GM23338 (cell line): Measurements from ENCODE around the gene NMNAT1. TPM values are rescaled to one million over a fixed set of nuclear protein-coding genes. Genes with fewer than 3 reads are reported as not detected.

ENCODE experiments used
- ATAC-seq: fragments of 200-7000 bp; cut with Tn5 transposase; 3 replicates; pipeline ENCODE4 v1.9.1; 2020
- DNase-seq: peaks from one replicate; pipeline ENCODE4 v3.0.0-alpha.2; 2015; ENCODE audit warnings: low spot score
- H2AFZ ChIP-seq: fragments of 200-600 bp; sonication (generic); 2 replicates; pipeline ENCODE4 v1.8.0; 2016; ENCODE audit warnings: antibody characterized with exemption, mild to moderate bottlenecking, moderate library complexity
- H3F3A ChIP-seq: fragments of 200-600 bp; sonication (generic); replicated peaks from 2 replicates; pipeline ENCODE4 v1.8.0; 2017; ENCODE audit warnings: antibody characterized with exemption, mixed run types, low read depth
- H3K27ac ChIP-seq: fragments of 200-600 bp; sonication (generic); 2 replicates; pipeline ENCODE4 v1.6.1; 2016; ENCODE audit warnings: low read depth
- H3K27me3 ChIP-seq: fragments of 200-600 bp; sonication (generic); 2 replicates; pipeline ENCODE4 v1.8.0; 2016; ENCODE audit warnings: mild to moderate bottlenecking, mixed run types, moderate library complexity; ENCODE audit not compliant: insufficient read depth
- H3K36me3 ChIP-seq: fragments of 200-600 bp; sonication (generic); 2 replicates; pipeline ENCODE4 v1.8.0; 2016; ENCODE audit warnings: mild to moderate bottlenecking; ENCODE audit not compliant: insufficient read depth
- H3K4me1 ChIP-seq: fragments of 200-600 bp; sonication (generic); 2 replicates; pipeline ENCODE4 v1.8.0; 2016; ENCODE audit warnings: mild to moderate bottlenecking, moderate library complexity; ENCODE audit not compliant: insufficient read depth
- H3K4me2 ChIP-seq: fragments of 200-600 bp; sonication (generic); 2 replicates; pipeline ENCODE4 v1.7.1; 2017; ENCODE audit warnings: mixed run types
- H3K4me3 ChIP-seq: fragments of 200-600 bp; sonication (generic); 2 replicates; pipeline ENCODE4 v1.6.1; 2016; ENCODE audit warnings: mixed run types
- H3K79me2 ChIP-seq: fragments of 200-600 bp; sonication (generic); replicated peaks from 2 replicates; pipeline ENCODE4 v1.8.0; 2017; ENCODE audit warnings: mild to moderate bottlenecking; ENCODE audit not compliant: insufficient read depth
- H3K9me2 ChIP-seq: fragments of 200-600 bp; sonication (generic); 2 replicates; pipeline ENCODE4 v1.8.0; 2017; ENCODE audit not compliant: insufficient read depth
- H4K20me1 ChIP-seq: fragments of 200-600 bp; sonication (generic); replicated peaks from 2 replicates; pipeline ENCODE4 v1.8.0; 2017; ENCODE audit warnings: mild to moderate bottlenecking; ENCODE audit not compliant: insufficient read depth
- H3K27ac Mint-ChIP-seq: 2 replicates; pipeline ENCODE4 v1.8.0; 2020; ENCODE audit warnings: inconsistent platforms, mild to moderate bottlenecking, moderate library complexity, mixed read lengths
- H3K27me3 Mint-ChIP-seq: 3 replicates; pipeline ENCODE4 v1.8.0; 2022; ENCODE audit warnings: low read depth, mild to moderate bottlenecking, moderate library complexity, mixed read lengths, inconsistent platforms; ENCODE audit not compliant: insufficient read depth, poor library complexity
- H3K36me3 Mint-ChIP-seq: 3 replicates; pipeline ENCODE4 v1.8.0; 2021; ENCODE audit warnings: low read depth, mild to moderate bottlenecking, inconsistent platforms, moderate library complexity, mixed read lengths
- H3K4me1 Mint-ChIP-seq: 3 replicates; pipeline ENCODE4 v1.8.0; 2020; ENCODE audit warnings: mild to moderate bottlenecking, inconsistent platforms, mixed read lengths
- H3K4me3 Mint-ChIP-seq: 3 replicates; pipeline ENCODE4 v1.8.0; 2021; ENCODE audit warnings: moderate library complexity, mild to moderate bottlenecking, inconsistent platforms, mixed read lengths
- H3K9me3 Mint-ChIP-seq: 3 replicates; pipeline ENCODE4 v1.8.0; 2020; ENCODE audit warnings: moderate library complexity, mild to moderate bottlenecking, inconsistent platforms, mixed read lengths
- CREB1 ChIP-seq: fragments of 250-450 bp; sonication (Bioruptor Pico); IDR thresholded peaks from 2 replicates; pipeline ENCODE4 v1.5.0; 2020; ENCODE audit warnings: low read depth, mild to moderate bottlenecking, moderate library complexity
- CTCF ChIP-seq, 2 experiments: fragments of 200-600 bp in 1 of 2; sonication (generic) in 1 of 2; conservative IDR thresholded peaks; 2 replicates each; pipeline versions ENCODE4 v1.5.1 to v1.6.1; 2016 to 2017; ENCODE audit warnings: antibody characterized with exemption in 2 of 2, low read depth in 2 of 2, mild to moderate bottlenecking in 2 of 2, moderate library complexity in 1 of 2
- ETS1 ChIP-seq: IDR thresholded peaks from 2 replicates; pipeline ENCODE4 v1.6.1; 2016; ENCODE audit warnings: antibody characterized with exemption
- EZH2 ChIP-seq: fragments of 200-600 bp; sonication (generic); IDR thresholded peaks from one replicate; pipeline ENCODE4 v1.8.0; 2017; ENCODE audit warnings: antibody characterized with exemption, mild to moderate bottlenecking, low read depth; ENCODE audit not compliant: unreplicated experiment
- EZH2phosphoT487 ChIP-seq: fragments of 200-600 bp; sonication (generic); IDR thresholded peaks from one replicate; pipeline ENCODE4 v1.8.1; 2018; ENCODE audit warnings: antibody characterized with exemption; ENCODE audit not compliant: unreplicated experiment
- JUNB ChIP-seq: IDR thresholded peaks from one replicate; pipeline ENCODE4 v1.6.1; 2016; ENCODE audit warnings: antibody characterized with exemption; ENCODE audit not compliant: unreplicated experiment
- NANOG ChIP-seq: IDR thresholded peaks from 2 replicates; pipeline ENCODE4 v1.6.1; 2016; ENCODE audit warnings: antibody characterized with exemption, borderline replicate concordance
- POLR2AphosphoS5 ChIP-seq: IDR thresholded peaks from 2 replicates; pipeline ENCODE4 v1.6.1; 2016; ENCODE audit warnings: antibody characterized with exemption, low read depth
- REST ChIP-seq: IDR thresholded peaks from one replicate; pipeline ENCODE4 v1.6.1; 2018; ENCODE audit warnings: antibody characterized with exemption; ENCODE audit not compliant: unreplicated experiment
- STAT1 ChIP-seq: IDR thresholded peaks from one replicate; pipeline ENCODE4 v1.6.1; 2016; ENCODE audit warnings: antibody characterized with exemption; ENCODE audit not compliant: unreplicated experiment
- ZNF114 ChIP-seq: fragments of 250-450 bp; sonication (Bioruptor Pico); IDR thresholded peaks from 2 replicates; pipeline ENCODE4 v1.5.0; 2020; ENCODE audit warnings: mild to moderate bottlenecking, moderate library complexity
- polyA plus RNA-seq: library from polyadenylated mRNA; unstranded; fragments of >200 nt; fragmentation: Nextera tagmentation; extraction: Ambion mirVana; gene quantifications from 2 replicates; pipeline ENCODE4 v1.2.1, GENCODE V29; 2016
- total RNA-seq: library from RNA; depleted of rRNA; stranded (reverse); fragments of >200 nt; shearing (Covaris generic); gene quantifications from 2 replicates; pipeline ENCODE4 v1.2.3, GENCODE V29; 2014

Gene NMNAT1
- total and polyA plus RNA-seq, 2 experiments from 2014 or later: 2.5 to 3.9 TPM

GRCh38 chr1:9989773-9990172 lies 46.5 kb downstream of the NMNAT1 start (continued):
- TF ChIP-seq REST (no peak), POLR2AphosphoS5 (no peak), EZH2phosphoT487 (no peak), EZH2 (no peak), JUNB (no peak), STAT1 (no peak), CREB1 (CRISPR knock-in tag) (no peak)

- Mint-ChIP-seq H3K27me3 (peaks cover 8% of the 10 kb centered on the region), H3K36me3 (no peaks in the 10 kb centered on the region), H3K27ac (no peak overlapping the region), H3K4me1 (no peaks in the 10 kb centered on the region), H3K9me3 (no peaks in the 10 kb centered on the region), H3K4me3 (no peak overlapping the region)
- Histone ChIP-seq H3F3A (no peaks in the 10 kb centered on the region), H3K4me2 (no peak overlapping the region), H3K4me3 (no peak overlapping the region), H4K20me1 (no peaks in the 10 kb centered on the region), H3K27me3 (peaks cover 10% of the 10 kb centered on the region), H3K79me2 (no peaks in the 10 kb centered on the region), H3K9me2 (no peaks in the 10 kb centered on the region), H3K27ac (no peak overlapping the region), H3K4me1 (no peaks in the 10 kb centered on the region), H2AFZ (no peak overlapping the region), H3K36me3 (no peaks in the 10 kb centered on the region)
- TF ChIP-seq CREB1 (CRISPR knock-in tag) (no peak), NANOG (no peak), EZH2 (no peak), EZH2phosphoT487 (no peak), ETS1 (no peak), CTCF (conservative IDR thresholded peaks at IDR 0.05; ENCODE audit: low read depth in 2 of 2) (no peak), JUNB (no peak), STAT1 (no peak), ZNF114 (CRISPR knock-in tag) (no peak)
- ATAC-seq (no peak), DNase-seq (no peak)
Measured at GRCh38 chr1:9990944-9991343, 47.7 kb downstream of the NMNAT1 start.
